Activated B cell treated with CpG ODN at 0.5 μM for 24 hours (primary cell): ENCODE results near the gene CBX6. TPM values are rescaled to one million over a fixed set of nuclear protein-coding genes. Genes with fewer than 3 reads are reported as not detected.

Experiments used
- ATAC-seq: fragments of 200-7000 bp; cut with Tn5 transposase; one replicate; pipeline ENCODE4 v1.10.0; 2021; ENCODE audit warnings: low read depth, mild to moderate bottlenecking, moderate library complexity
- CTCF ChIA-PET: fragments of 350-600 bp; sonication (Branson Sonifier 250); formaldehyde crosslinking; loops from one replicate; lab custom pipeline; 2021; ENCODE audit warnings: antibody characterized with exemption; lab: Charles Lee
- POLR2A ChIA-PET: fragments of 350-600 bp; sonication (Branson Sonifier 250); formaldehyde crosslinking; loops from one replicate; lab custom pipeline; 2021; ENCODE audit warnings: antibody characterized with exemption; lab: Charles Lee
- DNase-seq: peaks from one replicate; pipeline ENCODE4 v3.0.0; 2022
- H3K27ac Mint-ChIP-seq: one replicate; pipeline ENCODE4 v1.8.0; 2020; ENCODE audit warnings: mixed read lengths
- H3K27me3 Mint-ChIP-seq: one replicate; pipeline ENCODE4 v1.8.0; 2021; ENCODE audit warnings: mixed read lengths
- H3K36me3 Mint-ChIP-seq: one replicate; pipeline ENCODE4 v1.8.0; 2021; ENCODE audit warnings: low read depth, mixed read lengths
- H3K4me1 Mint-ChIP-seq: one replicate; pipeline ENCODE4 v1.8.0; 2021; ENCODE audit warnings: mixed read lengths
- H3K4me3 Mint-ChIP-seq: one replicate; pipeline ENCODE4 v1.8.0; 2020; ENCODE audit warnings: mild to moderate bottlenecking, mixed read lengths
- H3K9me3 Mint-ChIP-seq: one replicate; pipeline ENCODE4 v1.8.0; 2020; ENCODE audit warnings: mixed read lengths
- CTCF ChIP-seq: fragments of 200-600 bp; IDR thresholded peaks from one replicate; pipeline ENCODE4 v1.8.0; 2022; ENCODE audit warnings: antibody characterized with exemption, mild to moderate bottlenecking
- intact Hi-C: fragments of 100-400 bp; cut with micrococcal nuclease; formaldehyde crosslinking; loops from one replicate; pipeline ENCODE4 v1.15.1; 2024
- total RNA-seq: library from RNA; stranded (reverse); gene quantifications from 2 replicates; pipeline ENCODE4 v1.2.3, GENCODE V29; 2022

CBX6 gene
- total RNA-seq, 1 donor from 2014 or later = 71.8 TPM

GRCh38 chr22:38881464-38881871, 9.5 kb upstream of the CBX6 start:
- ATAC-seq (no peak), DNase-seq (no peak)
- Mint-ChIP-seq H3K27me3 (peaks cover 15% of the 10 kb centered on the region), H3K9me3 (peaks cover 2% of the 10 kb centered on the region), H3K36me3 (no peaks in the 10 kb centered on the region), H3K4me3 (no peak overlapping the region), H3K4me1 (no peaks in the 10 kb centered on the region), H3K27ac (no peak overlapping the region)
- no peak for TF ChIP-seq CTCF
- ChIA-PET CTCF (no interaction called here), POLR2A (interaction anchor here (0.7 kb wide), 1 partner anchor 516 kb away, joined by 5 read pairs; no protein-coding TSS in a partner anchor)
- intact Hi-C loops = no loop called here

- Mint-ChIP-seq H3K4me1 (no peaks in the 10 kb centered on the region), H3K27me3 (peaks cover 11% of the 10 kb centered on the region), H3K36me3 (no peaks in the 10 kb centered on the region), H3K9me3 (peaks cover 2% of the 10 kb centered on the region), H3K4me3 (no peak overlapping the region), H3K27ac (no peak overlapping the region)
- ATAC-seq (no peak), DNase-seq (no peak)
- ChIA-PET CTCF (no interaction called here), POLR2A (no interaction called here)
- intact Hi-C loops = loop anchor here (10.0 kb wide), 1 partner anchor 1275 kb away; the partner anchor contains the start of gene GGA1
- TF ChIP-seq CTCF = no peak
Observed at GRCh38 chr22:38879961-38880360, 7.9 kb upstream of the CBX6 start.

GRCh38 chr22:38879108-38879729, 7.2 kb upstream of the CBX6 start:
- POLR2A ChIA-PET = interaction anchor here (0.5 kb wide), 1 partner anchor 34 kb away, joined by 5 read pairs; no protein-coding TSS in a partner anchor
- TF ChIP-seq CTCF = no peak
- no peak overlapping the region for H3K4me3 Mint-ChIP-seq
- peaks cover 2% of the 10 kb centered on the region for H3K9me3 Mint-ChIP-seq
- no peak for ATAC-seq
- DNase-seq = no peak
- H3K36me3 Mint-ChIP-seq = no peaks in the 10 kb centered on the region
- H3K27ac Mint-ChIP-seq = no peak overlapping the region
- intact Hi-C loops = loop anchor here (10.0 kb wide), 1 partner anchor 1274 kb away; the partner anchor contains the start of gene GGA1
- CTCF ChIA-PET = no interaction called here
- H3K27me3 Mint-ChIP-seq = peaks cover 7% of the 10 kb centered on the region
- H3K4me1 Mint-ChIP-seq = peaks cover 2% of the 10 kb centered on the region

GRCh38 chr22:38878001-38878400, 6.0 kb upstream of the CBX6 start:
- no peak for DNase-seq
- ChIA-PET CTCF (interaction anchor here (1.1 kb wide), 1 partner anchor 126 kb away, joined by 4 read pairs; no protein-coding TSS in a partner anchor), POLR2A (no interaction called here)
- ATAC-seq = no peak
- no peak overlapping the region for H3K27ac Mint-ChIP-seq
- no peak for TF ChIP-seq CTCF
- H3K4me1 Mint-ChIP-seq = peaks cover 14% of the 10 kb centered on the region
- no peak overlapping the region for H3K4me3 Mint-ChIP-seq
- H3K9me3 Mint-ChIP-seq = peaks cover 2% of the 10 kb centered on the region
- intact Hi-C loops = loop anchor here (10.0 kb wide), 1 partner anchor 1273 kb away; the partner anchor contains the start of gene GGA1
- H3K27me3 Mint-ChIP-seq = peaks cover 7% of the 10 kb centered on the region
- H3K36me3 Mint-ChIP-seq = no peaks in the 10 kb centered on the region

GRCh38 chr22:38874529-38875222, 2.7 kb upstream of the CBX6 start:
- ATAC-seq (no peak), DNase-seq (no peak)
- TF ChIP-seq CTCF = no peak
- peaks cover 8% of the 10 kb centered on the region for H3K36me3 Mint-ChIP-seq
- peaks cover 37% of the 10 kb centered on the region for H3K4me1 Mint-ChIP-seq
- H3K27ac Mint-ChIP-seq = peak overlapping the region; percentile 56
- POLR2A ChIA-PET = interaction anchor here (0.9 to 1.3 kb wide), 5 partner anchors 67 to 445 kb away, joined by 3 to 5 read pairs (median 4); partner anchors contain the start of gene RPL3
- H3K27me3 Mint-ChIP-seq = peaks cover 4% of the 10 kb centered on the region
- no peak overlapping the region for H3K4me3 Mint-ChIP-seq
- CTCF ChIA-PET = interaction anchor here (7.4 kb wide), 1 partner anchor 129 kb away, joined by 132 read pairs; no protein-coding TSS in a partner anchor
- intact Hi-C loops = loop anchor here (5.0 to 10.0 kb wide), 3 partner anchors 658 to 1270 kb away; partner anchors contain the start of genes GGA1, PICK1 and RPS19BP1
- no peaks in the 10 kb centered on the region for H3K9me3 Mint-ChIP-seq
